K562 (cell line): ENCODE measurements around the gene ACBD3. TPM values are rescaled to one million over a fixed set of nuclear protein-coding genes. Genes with fewer than 3 reads are reported as not detected.

Experiments used
- ATAC-seq: fragments of 200-7000 bp; cut with Tn5 transposase; 3 replicates; pipeline ENCODE4 v1.9.1; 2020; ENCODE audit warnings: moderate library complexity
- BruUV-seq: library from RNA; stranded (reverse); fragments of 400-500 nt; replicated peaks from 2 replicates; lab custom pipeline; 2021; lab: Mats Ljungman, UMichigan
- CTCF ChIA-PET: fragments of 300-600 bp; formaldehyde crosslinking; extraction: SDS; loops from one replicate; lab custom pipeline; 2021; ENCODE audit warnings: low intra/inter-chr PET ratio; lab: Yijun Ruan, JAX
- POLR2A ChIA-PET: fragments of 300-600, 350-650 bp; sonication (Branson Sonifier 250); formaldehyde crosslinking; extraction: SDS; loops from one replicate; lab custom pipeline; 2021; ENCODE audit warnings: antibody characterized with exemption, inconsistent platforms; lab: Yijun Ruan, JAX
- DNase-seq, 4 experiments: peaks; one replicate each; pipeline versions ENCODE4 v3.0.0 to v3.0.0-alpha.2; 2011 to 2018; ENCODE audit warnings: low spot score in 3 of 4, mixed read lengths in 3 of 4; ENCODE audit errors: extremely low read depth in 1 of 4
- FAIRE-seq: peaks from 2 replicates; lab custom pipeline; 2011; peaks lifted over from hg19 to GRCh38; lab: Jason Lieb, UNC
- H2AFZ ChIP-seq: 2 replicates; pipeline ENCODE4 v1.6.0; 2011; ENCODE audit warnings: low read depth, low read length, control low read depth, inconsistent platforms
- H3K27ac ChIP-seq: fragments of 200-600 bp; 3 replicates; pipeline ENCODE4 v1.8.0; 2011; ENCODE audit warnings: low read depth, mild to moderate bottlenecking, control low read depth, inconsistent platforms, low read length, moderate library complexity, mixed read lengths; ENCODE audit errors: extremely low read depth
- H3K27me3 ChIP-seq, 2 experiments: fragments of 300-600 bp in 1 of 2; 2 replicates in 1 of 2; 3 replicates in 1 of 2; pipeline versions ENCODE4 v1.6.0 to v1.8.0; 2011; ENCODE audit warnings: inconsistent platforms in 2 of 2, low read length in 2 of 2, mild to moderate bottlenecking in 1 of 2, mixed read lengths in 1 of 2, moderate library complexity in 1 of 2; ENCODE audit not compliant: control insufficient read depth in 2 of 2, insufficient read depth in 2 of 2
- H3K36me3 ChIP-seq: fragments of 300-600 bp; 3 replicates; pipeline ENCODE4 v1.8.0; 2011; ENCODE audit warnings: mild to moderate bottlenecking, low read length, inconsistent platforms; ENCODE audit not compliant: control insufficient read depth, insufficient read depth
- H3K4me1 ChIP-seq, 2 experiments: fragments of 200-600 bp in 1 of 2; replicated peaks in 1 of 2; 2 replicates in 1 of 2; 3 replicates in 1 of 2; pipeline versions ENCODE4 v1.5.1 to v1.8.0; 2011; ENCODE audit warnings: inconsistent platforms in 2 of 2, low read length in 2 of 2, mild to moderate bottlenecking in 1 of 2, mixed read lengths in 1 of 2, moderate library complexity in 1 of 2; ENCODE audit not compliant: control insufficient read depth in 2 of 2, insufficient read depth in 2 of 2
- H3K4me2 ChIP-seq: 2 replicates; pipeline ENCODE4 v1.6.1; 2011; ENCODE audit warnings: low read length, control low read depth, inconsistent platforms, mixed read lengths; ENCODE audit not compliant: insufficient read depth
- H3K4me3 ChIP-seq: fragments of 200-600 bp; sonication (generic), shearing (Covaris generic); 2 replicates; pipeline ENCODE4 v1.5.1; 2016; ENCODE audit warnings: control low read depth, inconsistent platforms
- H3K79me2 ChIP-seq: fragments of 200-600 bp; 3 replicates; pipeline ENCODE4 v1.8.0; 2011; ENCODE audit warnings: low read length, inconsistent platforms; ENCODE audit not compliant: control insufficient read depth, insufficient read depth
- H3K9ac ChIP-seq, 2 experiments: 2 replicates each; pipeline versions ENCODE4 v1.6.0 to v1.6.1; 2011; ENCODE audit warnings: low read depth in 2 of 2, low read length in 2 of 2, control low read depth in 1 of 2, inconsistent platforms in 1 of 2, mild to moderate bottlenecking in 1 of 2, mixed read lengths in 1 of 2; ENCODE audit not compliant: insufficient read depth in 1 of 2
- H3K9me1 ChIP-seq: one replicate; pipeline ENCODE4 v1.6.0; 2011; ENCODE audit warnings: inconsistent platforms, mild to moderate bottlenecking, low read length, moderate library complexity; ENCODE audit not compliant: control insufficient read depth, insufficient read depth
- H3K9me3 ChIP-seq: replicated peaks from 2 replicates; pipeline ENCODE4 v1.5.1; 2011; ENCODE audit warnings: low read depth, low read length, inconsistent platforms; ENCODE audit not compliant: control insufficient read depth, insufficient read depth
- H4K20me1 ChIP-seq: replicated peaks from 2 replicates; pipeline ENCODE4 v1.6.1; 2011; ENCODE audit warnings: low read length, inconsistent platforms, mixed read lengths; ENCODE audit not compliant: control insufficient read depth, insufficient read depth
- ARHGAP35 ChIP-seq: fragments of 450-650 bp; IDR thresholded peaks from 2 replicates; pipeline ENCODE4 v1.6.1; 2018; ENCODE audit not compliant: partially characterized antibody
- ARID2 ChIP-seq: fragments of 450-650 bp; IDR thresholded peaks from 2 replicates; pipeline ENCODE4 v1.6.1; 2017; ENCODE audit warnings: antibody characterized with exemption, mild to moderate bottlenecking
- ETV6 ChIP-seq, 3 experiments: fragments of 150-350 bp in 1 of 3; sonication (generic) in 1 of 3; formaldehyde crosslinking in 1 of 3; IDR thresholded peaks; 2 replicates each; pipeline versions ENCODE4 v1.6.1 to v1.8.0; 2014 to 2022; ENCODE audit warnings: borderline replicate concordance in 2 of 3, low read depth in 2 of 3, antibody characterized with exemption in 1 of 3, low read length in 1 of 3, mild to moderate bottlenecking in 1 of 3, missing genetic modification reagents in 1 of 3
- HDAC1 ChIP-seq, 2 experiments: fragments of 450-650 bp; IDR thresholded peaks; 2 replicates each; pipeline ENCODE4 v1.6.1; 2016 to 2017; ENCODE audit warnings: inconsistent platforms in 1 of 2, mild to moderate bottlenecking in 1 of 2, moderate library complexity in 1 of 2
- MCM7 ChIP-seq, 2 experiments: fragments of 450-650 bp; IDR thresholded peaks; 2 replicates each; pipeline ENCODE4 v1.6.1; 2016 to 2018
- MXI1 ChIP-seq: IDR thresholded peaks from 2 replicates; pipeline ENCODE4 v1.6.1; 2011; ENCODE audit warnings: low read depth, mild to moderate bottlenecking, improper control_type of control experiment, low read length
- NCOA4 ChIP-seq: fragments of 450-650 bp; IDR thresholded peaks from 2 replicates; pipeline ENCODE4 v1.6.1; 2018; ENCODE audit warnings: mild to moderate bottlenecking; ENCODE audit not compliant: partially characterized antibody
- NFIC ChIP-seq: fragments of 450-650 bp; IDR thresholded peaks from 2 replicates; pipeline ENCODE4 v1.6.1; 2017; ENCODE audit warnings: mild to moderate bottlenecking, inconsistent platforms
- PHB2 ChIP-seq: fragments of 450-650 bp; IDR thresholded peaks from 2 replicates; pipeline ENCODE4 v1.6.1; 2017; ENCODE audit warnings: low read depth
- RB1 ChIP-seq: fragments of 450-650 bp; IDR thresholded peaks from 2 replicates; pipeline ENCODE4 v1.6.1; 2017; ENCODE audit warnings: low read depth, mild to moderate bottlenecking
- SMARCE1 ChIP-seq: fragments of 450-650 bp; IDR thresholded peaks from 2 replicates; pipeline ENCODE4 v1.7.1; 2016; ENCODE audit warnings: mild to moderate bottlenecking
- TCFL5 ChIP-seq: fragments of 250-450 bp; sonication (Bioruptor Pico); conservative IDR thresholded peaks from 2 replicates; pipeline ENCODE4 v1.6.1; 2021; ENCODE audit warnings: mild to moderate bottlenecking, moderate library complexity, matching md5 sums
- WGBS: fragments of 100-300 bp; shearing (Covaris generic); methylation state at CpG from one replicate; pipeline ENCODE4 v1.1.6; 2016; ENCODE audit warnings: low coverage, mixed read lengths; ENCODE audit not compliant: insufficient coverage; ENCODE audit errors: missing lambda C conversion rate; 5-methylcytosine and 5-hydroxymethylcytosine counted together
- in situ Hi-C: fragments of 300-500 bp; cut with MboI; formaldehyde crosslinking; loops from 4 replicates; pipeline ENCODE4 v1.15.0; 2018; ENCODE audit warnings: inconsistent platforms, mixed read lengths
- intact Hi-C: fragments of 100-400 bp; cut with micrococcal nuclease; formaldehyde crosslinking; loops from 2 replicates; pipeline ENCODE4 v1.14.2; 2022
- polyA plus RNA-seq, 8 experiments: library from polyadenylated mRNA; depleted of rRNA in 4 of 8; stranded (reverse) in 5 of 8; unstranded in 3 of 8; fragments of >200 nt; fragmentation: Nextera tagmentation in 2 of 8; fragmentation: Illumina TruSeq in 1 of 8; extraction: Ambion mirVana in 2 of 8; extraction: Trizol in 1 of 8; gene quantifications; 2 replicates each; pipeline versions ENCODE4 v1.2.1 to v1.2.3, GENCODE V29; 2011 to 2014; ENCODE audit warnings: inconsistent platforms in 1 of 8, missing spikeins in 1 of 8
- total RNA-seq, 7 experiments: library from RNA; depleted of rRNA in 6 of 7; stranded (reverse); fragments of >200 nt in 6 of 7; fragmentation: Illumina TruSeq in 2 of 7; extraction: Trizol in 2 of 7; gene quantifications; 2 replicates each; pipeline versions ENCODE4 v1.2.1 to v1.2.3, GENCODE V29; 2011 to 2021; ENCODE audit warnings: low replicate concordance in 1 of 7
- TF ChIP-seq, protein P1 (sequence below): fragments of 450-650 bp; IDR thresholded peaks from 2 replicates; pipeline ENCODE4 v1.6.1; 2016; ENCODE audit warnings: antibody characterized with exemption
- TF ChIP-seq, protein P2 (sequence below): fragments of 250-450 bp; sonication (Bioruptor Pico); IDR thresholded peaks from 2 replicates; pipeline ENCODE4 v1.5.1; 2021; ENCODE audit warnings: mild to moderate bottlenecking
- TF ChIP-seq, protein P3 (sequence below): fragments of 450-650 bp; formaldehyde crosslinking; conservative IDR thresholded peaks from 2 replicates; pipeline ENCODE4 v1.4.0; 2022; ENCODE audit warnings: mild to moderate bottlenecking, missing genetic modification characterization
- TF ChIP-seq, protein P4 (sequence below): fragments of 450-650 bp; formaldehyde crosslinking; IDR thresholded peaks from 2 replicates; pipeline ENCODE4 v1.4.0; 2022; ENCODE audit warnings: missing genetic modification characterization

The ACBD3 gene
- total and polyA plus RNA-seq, 9 of the 15 experiments (the other 6 are each of a cell fraction or from before 2014, with no cell fraction given): 11.1 to 36.7 (median 26.9) TPM

DNA sequence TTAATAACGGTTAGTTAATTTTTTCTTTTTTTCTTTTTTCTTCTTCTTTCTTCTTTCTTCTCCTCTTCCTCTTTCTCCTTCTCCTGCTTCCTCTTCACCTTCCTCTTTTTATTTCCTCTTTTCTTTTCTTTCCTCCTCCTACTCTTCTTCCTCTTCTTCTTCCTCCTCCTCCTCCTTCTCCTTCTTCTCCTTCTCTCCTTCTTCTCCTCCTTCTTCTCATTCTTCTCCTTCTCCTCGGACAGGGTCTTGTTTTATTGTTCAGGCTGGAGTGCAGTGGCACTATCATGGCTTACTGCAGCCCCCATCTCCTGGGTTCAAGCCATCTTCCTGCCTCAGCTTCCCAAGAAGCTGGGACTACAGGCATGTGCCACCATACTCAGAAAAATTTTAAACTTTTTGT, 13.4 kb upstream of the ACBD3 start:
- 7% methylated on average over 2 of the region's 2 CpGs for WGBS
- Histone ChIP-seq H3K4me1 (peaks cover 0 to 6% of the 10 kb centered on the region in 2 experiments; a peak in 1 of 5 replicates), H3K27ac (no peak overlapping the region), H3K9ac (no peak overlapping the region), H3K4me2 (no peak overlapping the region), H3K79me2 (no peaks in the 10 kb centered on the region), H4K20me1 (no peaks in the 10 kb centered on the region; the same call in 1 of the 2 replicates), H3K27me3 (no peaks in the 10 kb centered on the region; a peak in 1 of 5 replicates), H3K36me3 (no peaks in the 10 kb centered on the region), H3K9me3 (no peaks in the 10 kb centered on the region), H2AFZ (no peak overlapping the region), H3K9me1 (no peaks in the 10 kb centered on the region), H3K4me3 (no peak overlapping the region)
- intact Hi-C loops: loop anchor here (5.0 kb wide), 3 partner anchors 138 to 223 kb away; partner anchors contain the start of genes H3-3A and PARP1
- POLR2A ChIA-PET: no interaction called here
- CTCF ChIA-PET: interaction anchor here (1.0 kb wide), 1 partner anchor 74 kb away, joined by 3 read pairs; no protein-coding TSS in a partner anchor
- in situ Hi-C loops: loop anchor here (10.0 kb wide), 1 partner anchor 725 kb away; no protein-coding TSS in a partner anchor
- no peak for DNase-seq
- FAIRE-seq: no peak
- ATAC-seq: no peak
- BruUV-seq: no TSS peak
- TF ChIP-seq PHB2 (0 out of 2 replicates have a peak, but pooled peaks have one; percentile 27), ARHGAP35 (peak; percentile 73), ETV6 (IDR thresholded peaks at IDR 0.05; ENCODE audit: borderline replicate concordance in 1 of 2, low read depth in 2 of 2, low read length in 1 of 2) (0 out of 4 replicates have a peak, but pooled peaks of 1 of the 2 experiments have one; percentile 1), ETV6 (CRISPR knock-in tag; IDR thresholded peaks at IDR 0.05; ENCODE audit: borderline replicate concordance) (no peak), HDAC1 (IDR thresholded peaks at IDR 0.05) (peak in 1 of 2 experiments; percentile 43; a peak in 1 of 4 replicates), NCOA4 (peak; percentile 37), MXI1 (no peak), SMARCE1 (0 out of 2 replicates have a peak, but pooled peaks have one; percentile 29), RB1 (no peak), ARID2 (0 out of 2 replicates have a peak, but pooled peaks have one; percentile 27), TCFL5 (CRISPR knock-in tag) (no peak), NFIC (0 out of 2 replicates have a peak, but pooled peaks have one; percentile 12), MCM7 (IDR thresholded peaks at IDR 0.05) (peak in 1 of 2 experiments; percentile 67; a peak in 1 of 4 replicates)
- TF ChIP-seq, protein P1, sequence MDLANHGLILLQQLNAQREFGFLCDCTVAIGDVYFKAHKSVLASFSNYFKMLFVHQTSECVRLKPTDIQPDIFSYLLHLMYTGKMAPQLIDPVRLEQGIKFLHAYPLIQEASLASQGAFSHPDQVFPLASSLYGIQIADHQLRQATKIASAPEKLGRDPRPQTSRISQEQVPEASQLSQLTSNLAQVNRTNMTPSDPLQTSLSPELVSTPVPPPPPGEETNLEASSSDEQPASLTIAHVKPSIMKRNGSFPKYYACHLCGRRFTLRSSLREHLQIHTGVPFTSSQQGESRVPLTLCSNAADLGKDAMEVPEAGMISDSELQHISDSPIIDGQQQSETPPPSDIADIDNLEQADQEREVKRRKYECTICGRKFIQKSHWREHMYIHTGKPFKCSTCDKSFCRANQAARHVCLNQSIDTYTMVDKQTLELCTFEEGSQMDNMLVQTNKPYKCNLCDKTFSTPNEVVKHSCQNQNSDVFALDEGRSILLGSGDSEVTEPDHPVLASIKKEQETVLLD: 0 out of 2 replicates have a peak, but pooled peaks have one; percentile 27
- TF ChIP-seq, protein P2, sequence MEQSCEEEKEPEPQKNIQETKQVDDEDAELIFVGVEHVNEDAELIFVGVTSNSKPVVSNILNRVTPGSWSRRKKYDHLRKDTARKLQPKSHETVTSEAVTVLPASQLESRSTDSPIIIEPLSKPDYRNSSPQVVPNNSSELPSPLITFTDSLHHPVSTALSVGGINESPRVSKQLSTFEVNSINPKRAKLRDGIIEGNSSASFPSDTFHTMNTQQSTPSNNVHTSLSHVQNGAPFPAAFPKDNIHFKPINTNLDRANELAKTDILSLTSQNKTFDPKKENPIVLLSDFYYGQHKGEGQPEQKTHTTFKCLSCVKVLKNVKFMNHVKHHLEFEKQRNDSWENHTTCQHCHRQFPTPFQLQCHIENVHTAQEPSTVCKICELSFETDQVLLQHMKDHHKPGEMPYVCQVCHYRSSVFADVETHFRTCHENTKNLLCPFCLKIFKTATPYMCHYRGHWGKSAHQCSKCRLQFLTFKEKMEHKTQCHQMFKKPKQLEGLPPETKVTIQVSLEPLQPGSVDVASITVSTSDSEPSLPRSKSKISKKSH: no peak
- TF ChIP-seq, protein P3, sequence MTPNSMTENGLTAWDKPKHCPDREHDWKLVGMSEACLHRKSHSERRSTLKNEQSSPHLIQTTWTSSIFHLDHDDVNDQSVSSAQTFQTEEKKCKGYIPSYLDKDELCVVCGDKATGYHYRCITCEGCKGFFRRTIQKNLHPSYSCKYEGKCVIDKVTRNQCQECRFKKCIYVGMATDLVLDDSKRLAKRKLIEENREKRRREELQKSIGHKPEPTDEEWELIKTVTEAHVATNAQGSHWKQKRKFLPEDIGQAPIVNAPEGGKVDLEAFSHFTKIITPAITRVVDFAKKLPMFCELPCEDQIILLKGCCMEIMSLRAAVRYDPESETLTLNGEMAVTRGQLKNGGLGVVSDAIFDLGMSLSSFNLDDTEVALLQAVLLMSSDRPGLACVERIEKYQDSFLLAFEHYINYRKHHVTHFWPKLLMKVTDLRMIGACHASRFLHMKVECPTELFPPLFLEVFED: 0 out of 2 replicates have a peak, but pooled peaks have one; percentile 55
- TF ChIP-seq, protein P4, sequence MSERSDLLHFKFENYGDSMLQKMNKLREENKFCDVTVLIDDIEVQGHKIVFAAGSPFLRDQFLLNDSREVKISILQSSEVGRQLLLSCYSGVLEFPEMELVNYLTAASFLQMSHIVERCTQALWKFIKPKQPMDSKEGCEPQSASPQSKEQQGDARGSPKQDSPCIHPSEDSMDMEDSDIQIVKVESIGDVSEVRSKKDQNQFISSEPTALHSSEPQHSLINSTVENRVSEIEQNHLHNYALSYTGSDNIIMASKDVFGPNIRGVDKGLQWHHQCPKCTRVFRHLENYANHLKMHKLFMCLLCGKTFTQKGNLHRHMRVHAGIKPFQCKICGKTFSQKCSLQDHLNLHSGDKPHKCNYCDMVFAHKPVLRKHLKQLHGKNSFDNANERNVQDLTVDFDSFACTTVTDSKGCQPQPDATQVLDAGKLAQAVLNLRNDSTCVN (CRISPR knock-in tag): 0 out of 2 replicates have a peak, but pooled peaks have one; percentile 52
